HG02763 (cell line): ENCODE results near the gene DLX3.

ENCODE experiments used
- ATAC-seq: cut with Tn5 transposase; IDR thresholded peaks from one replicate; pipeline ENCODE4 v1.9.1; 2021; ENCODE audit warnings: mild to moderate bottlenecking, moderate library complexity; ENCODE audit not compliant: unreplicated experiment

The DLX3 gene

GRCh38 chr17:49959183-49959935 lies 35.7 kb downstream of the DLX3 start:
- ATAC-seq = no peak

- ATAC-seq = no peak
These were observed 36.3 kb downstream of the DLX3 start for GRCh38 chr17:49958723-49959122.

- no peak for ATAC-seq
These were observed 37.7 kb downstream of the DLX3 start for GRCh38 chr17:49957350-49957749.

- no peak for ATAC-seq
These were observed 38.2 kb downstream of the DLX3 start for GRCh38 chr17:49956780-49957179.

- no peak for ATAC-seq
These were observed 39.9 kb downstream of the DLX3 start for GRCh38 chr17:49955157-49955556.

- ATAC-seq = no peak
These were observed 42.0 kb downstream of the DLX3 start for GRCh38 chr17:49952912-49953497.

- ATAC-seq = no peak
These were observed 42.7 kb downstream of the DLX3 start for GRCh38 chr17:49952209-49952911.

- no peak for ATAC-seq
These were observed 43.5 kb downstream of the DLX3 start for GRCh38 chr17:49951362-49952082.

- ATAC-seq = no peak
These were observed 45.4 kb downstream of the DLX3 start for GRCh38 chr17:49949634-49950033.

- no peak for ATAC-seq
These were observed 48.0 kb downstream of the DLX3 start for GRCh38 chr17:49946964-49947584.

- ATAC-seq = no peak
These were observed 48.8 kb downstream of the DLX3 start for GRCh38 chr17:49946208-49946607.

- ATAC-seq = no peak
These were observed 50.7 kb downstream of the DLX3 start for GRCh38 chr17:49944273-49944870.

- no peak for ATAC-seq
These were observed 52.1 kb downstream of the DLX3 start for GRCh38 chr17:49942947-49943346.

GRCh38 chr17:49941427-49941826 lies 53.6 kb downstream of the DLX3 start:
- ATAC-seq = no peak
